ENCODE results near the gene CLSTN2. TPM values are rescaled to one million over a fixed set of nuclear protein-coding genes. Genes with fewer than 3 reads are reported as not detected.

Gene CLSTN2
- total RNA-seq, 1 experiment from 2014 or later = not detected

- no peaks in the 10 kb centered on the region for H3F3A ChIP-seq (ENCODE audit: insufficient read depth, low read depth)
- H3K79me2 ChIP-seq (ENCODE audit: low read depth) = no peaks in the 10 kb centered on the region
- H3K4me2 ChIP-seq = no peak overlapping the region
- H3K4me1 ChIP-seq (replicated peaks; ENCODE audit: insufficient read depth) = no peaks in the 10 kb centered on the region
- no peak overlapping the region for H3K27ac ChIP-seq
- no peaks in the 10 kb centered on the region for H3K27me3 ChIP-seq (ENCODE audit: insufficient read depth, low read depth)
- H4K20me1 ChIP-seq (ENCODE audit: insufficient read depth) = no peaks in the 10 kb centered on the region
- BruUV-seq (replicated peaks) = no TSS peak
- H3K9me2 ChIP-seq (ENCODE audit: insufficient read depth) = no peaks in the 10 kb centered on the region
- ChIA-PET CTCF (no interaction called here), POLR2A (ENCODE audit: unreplicated experiment) (no interaction called here)
- no peaks in the 10 kb centered on the region for H3K9me3 ChIP-seq (ENCODE audit: insufficient read depth, low read depth)
- no peaks in the 10 kb centered on the region for H3K36me3 ChIP-seq (ENCODE audit: low read depth)
- DNase-seq = no peak
- intact Hi-C loops (cut with micrococcal nuclease; ENCODE audit: unreplicated experiment) = no loop called here
- H2AFZ ChIP-seq = no peak overlapping the region
- no peak overlapping the region for H3K4me3 ChIP-seq
- peak; percentile 37; the same call in 1 of the 2 replicates for TF ChIP-seq CTCF (conservative IDR thresholded peaks at IDR 0.05)
- no peak for TF ChIP-seq EZH2 (IDR thresholded peaks at IDR 0.05; ENCODE audit: low read depth)
These were observed 47.4 kb downstream of the CLSTN2 start for GRCh38 chr3:139982404-139982803.

GRCh38 chr3:139985576-139985975, 50.6 kb downstream of the CLSTN2 start:
- CTCF ChIA-PET = no interaction called here

GRCh38 chr3:139987908-139988307, 52.9 kb downstream of the CLSTN2 start:
- H3K79me2 ChIP-seq (ENCODE audit: low read depth) = no peaks in the 10 kb centered on the region
- CTCF ChIA-PET = interaction anchor here (0.7 kb wide), 1 partner anchor 50 kb away, joined by 5 read pairs; no protein-coding TSS in a partner anchor
- H3K9me2 ChIP-seq (ENCODE audit: insufficient read depth) = no peaks in the 10 kb centered on the region
- POLR2A ChIA-PET (ENCODE audit: unreplicated experiment) = no interaction called here
- H3K27me3 ChIP-seq (ENCODE audit: insufficient read depth, low read depth) = no peaks in the 10 kb centered on the region
- TF ChIP-seq EZH2 (IDR thresholded peaks at IDR 0.05; ENCODE audit: low read depth) = no peak
- TF ChIP-seq CTCF (conservative IDR thresholded peaks at IDR 0.05) = no peak
- DNase-seq = no peak
- H3K4me2 ChIP-seq = no peak overlapping the region
- H3K4me3 ChIP-seq = no peak overlapping the region
- no peaks in the 10 kb centered on the region for H3K4me1 ChIP-seq (replicated peaks; ENCODE audit: insufficient read depth)
- H3K9me3 ChIP-seq (ENCODE audit: insufficient read depth, low read depth) = no peaks in the 10 kb centered on the region
- no peak overlapping the region for H2AFZ ChIP-seq
- BruUV-seq (replicated peaks) = no TSS peak
- intact Hi-C loops (cut with micrococcal nuclease; ENCODE audit: unreplicated experiment) = no loop called here
- no peaks in the 10 kb centered on the region for H4K20me1 ChIP-seq (ENCODE audit: insufficient read depth)
- H3K36me3 ChIP-seq (ENCODE audit: low read depth) = no peaks in the 10 kb centered on the region
- H3F3A ChIP-seq (ENCODE audit: insufficient read depth, low read depth) = no peaks in the 10 kb centered on the region
- no peak overlapping the region for H3K27ac ChIP-seq

More at GRCh38 chr3:139985576-139985975, 50.6 kb downstream of the CLSTN2 start:
- H3K36me3 ChIP-seq (ENCODE audit: low read depth) = no peaks in the 10 kb centered on the region
- intact Hi-C loops (cut with micrococcal nuclease; ENCODE audit: unreplicated experiment) = no loop called here
- POLR2A ChIA-PET (ENCODE audit: unreplicated experiment) = no interaction called here
- no TSS peak for BruUV-seq (replicated peaks)
- no peaks in the 10 kb centered on the region for H3K9me3 ChIP-seq (ENCODE audit: insufficient read depth, low read depth)
- no peaks in the 10 kb centered on the region for H3K27me3 ChIP-seq (ENCODE audit: insufficient read depth, low read depth)
- H3K79me2 ChIP-seq (ENCODE audit: low read depth) = no peaks in the 10 kb centered on the region
- no peak overlapping the region for H3K4me2 ChIP-seq
- no peak for DNase-seq
- H3K4me3 ChIP-seq = no peak overlapping the region
- no peaks in the 10 kb centered on the region for H3K9me2 ChIP-seq (ENCODE audit: insufficient read depth)
- no peak overlapping the region for H3K27ac ChIP-seq
- no peak overlapping the region for H2AFZ ChIP-seq
- TF ChIP-seq EZH2 (IDR thresholded peaks at IDR 0.05; ENCODE audit: low read depth) (no peak), CTCF (conservative IDR thresholded peaks at IDR 0.05) (no peak)
- H4K20me1 ChIP-seq (ENCODE audit: insufficient read depth) = no peaks in the 10 kb centered on the region
- H3F3A ChIP-seq (ENCODE audit: insufficient read depth, low read depth) = no peaks in the 10 kb centered on the region
- H3K4me1 ChIP-seq (replicated peaks; ENCODE audit: insufficient read depth) = no peaks in the 10 kb centered on the region

All from PC-9 (cell line).